ENCODE data around the gene DAB1.

DNA sequence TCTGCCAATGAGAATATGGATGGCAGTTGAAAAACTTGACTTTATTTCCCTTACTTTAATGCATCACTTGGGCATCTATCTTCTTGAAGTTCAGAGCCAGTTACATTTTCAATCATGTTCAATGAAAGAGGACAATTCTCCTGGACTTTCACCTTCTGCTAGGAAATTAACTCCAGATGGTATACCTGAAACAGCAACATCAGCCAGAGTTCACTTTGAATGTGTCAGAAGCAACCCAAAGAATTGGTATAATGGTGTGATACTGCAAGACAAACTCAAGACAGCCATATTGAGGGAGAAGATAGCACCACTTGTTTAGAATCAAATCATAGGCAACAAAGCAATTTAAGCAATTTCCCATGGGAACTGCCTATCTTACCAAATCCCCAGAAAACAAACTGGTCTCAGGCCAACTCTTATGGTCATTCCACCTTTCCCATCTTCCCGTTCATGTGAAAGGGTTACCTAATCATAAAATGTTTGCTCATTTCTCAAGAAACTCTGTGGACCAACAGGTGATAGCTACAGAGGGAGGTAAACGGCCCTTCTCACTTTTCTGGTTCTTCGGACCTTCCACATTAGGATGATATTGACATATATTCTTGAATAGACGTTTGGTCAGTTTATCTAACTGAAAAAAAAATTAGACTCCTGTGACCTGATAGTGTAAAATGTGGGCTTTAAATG lies 428.3 kb downstream of the DAB1 start:
- TF ChIP-seq ZNF274 (IDR thresholded peaks at IDR 0.05; ENCODE audit: low read length): no peak
- TF ChIP-seq ZNF274 (tag by site-specific recombination; IDR thresholded peaks at IDR 0.05; ENCODE audit: borderline replicate concordance): no peak
- TF ChIP-seq ZNF768 (tag by site-specific recombination; IDR thresholded peaks at IDR 0.05): no peak
- no peak for TF ChIP-seq ZNF175 (tag by site-specific recombination; IDR thresholded peaks at IDR 0.05)
- no peak for TF ChIP-seq ZNF645 (tag by site-specific recombination; IDR thresholded peaks at IDR 0.05)
- no peak for TF ChIP-seq ZNF341 (tag by site-specific recombination; IDR thresholded peaks at IDR 0.05; ENCODE audit: low read depth)
- TF ChIP-seq CTCF (tag by site-specific recombination; IDR thresholded peaks at IDR 0.05): no peak
- no peak for TF ChIP-seq REST (tag by site-specific recombination; IDR thresholded peaks at IDR 0.05)
- no peak for TF ChIP-seq ZBTB49 (tag by site-specific recombination; IDR thresholded peaks at IDR 0.05; ENCODE audit: low read depth)
- TF ChIP-seq ZNF792 (tag by site-specific recombination; IDR thresholded peaks at IDR 0.05): no peak
- TF ChIP-seq, protein P1, sequence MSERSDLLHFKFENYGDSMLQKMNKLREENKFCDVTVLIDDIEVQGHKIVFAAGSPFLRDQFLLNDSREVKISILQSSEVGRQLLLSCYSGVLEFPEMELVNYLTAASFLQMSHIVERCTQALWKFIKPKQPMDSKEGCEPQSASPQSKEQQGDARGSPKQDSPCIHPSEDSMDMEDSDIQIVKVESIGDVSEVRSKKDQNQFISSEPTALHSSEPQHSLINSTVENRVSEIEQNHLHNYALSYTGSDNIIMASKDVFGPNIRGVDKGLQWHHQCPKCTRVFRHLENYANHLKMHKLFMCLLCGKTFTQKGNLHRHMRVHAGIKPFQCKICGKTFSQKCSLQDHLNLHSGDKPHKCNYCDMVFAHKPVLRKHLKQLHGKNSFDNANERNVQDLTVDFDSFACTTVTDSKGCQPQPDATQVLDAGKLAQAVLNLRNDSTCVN (tag by site-specific recombination; optimal IDR thresholded peaks at IDR 0.05): no peak
